ENCODE data around the gene TSFM. TPM values are rescaled to one million over a fixed set of nuclear protein-coding genes. Genes with fewer than 3 reads are reported as not detected.
A peak's percentile ranks its signal among the peaks of the same experiment; 100 is the strongest.
"Not testable (repeated sequence)": the region's sequence is repeated elsewhere in the genome, so short reads cannot be mapped to it uniquely, and the experiment has no call there.

Gene TSFM
- total RNA-seq, 1 donor from 2014 or later: 25.8 TPM

DNA sequence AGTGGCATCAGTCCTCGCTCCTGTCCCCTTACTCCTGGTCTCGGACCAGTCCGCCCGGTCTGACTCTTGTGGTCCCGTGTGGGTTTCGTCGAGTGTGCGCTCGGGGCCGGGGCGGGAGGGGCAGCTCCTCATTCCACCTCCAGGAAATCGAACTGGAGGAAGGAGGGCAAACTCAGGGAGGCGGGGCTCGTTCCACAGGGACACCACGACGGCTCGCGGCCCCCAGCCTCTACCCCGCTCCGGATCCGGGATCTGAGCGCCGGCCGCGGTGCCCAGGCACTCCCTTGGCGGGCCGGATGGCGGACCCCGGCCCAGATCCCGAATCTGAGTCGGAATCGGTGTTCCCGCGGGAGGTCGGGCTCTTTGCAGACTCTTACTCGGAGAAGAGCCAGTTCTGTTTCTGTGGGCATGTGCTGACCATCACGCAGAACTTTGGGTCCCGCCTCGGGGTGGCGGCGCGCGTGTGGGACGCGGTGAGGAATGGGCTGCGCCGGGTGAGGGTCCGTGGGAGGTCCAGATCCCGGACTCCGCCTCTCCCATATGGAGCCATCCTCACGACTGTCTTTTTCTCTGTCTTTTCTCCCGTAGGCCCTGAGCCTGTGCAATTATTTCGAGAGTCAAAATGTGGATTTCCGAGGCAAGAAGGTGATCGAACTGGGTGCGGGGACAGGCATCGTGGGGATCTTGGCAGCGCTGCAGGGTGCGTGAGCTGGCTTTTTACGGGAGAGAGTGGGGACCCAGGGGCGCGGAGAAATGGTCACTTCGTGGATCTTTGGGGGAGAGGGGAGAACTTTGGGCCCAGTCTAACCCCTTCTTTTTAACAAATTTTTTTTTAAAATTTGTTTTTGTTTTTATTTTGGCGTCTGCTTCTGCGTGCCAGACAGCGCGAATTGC, 9.9 kb upstream of the TSFM start, which contains the start of gene EEF1AKMT3:
EEF1AKMT3 (plus strand) TSS at position 186 of the 894 bp plus-strand sequence; CDS start at position 297, 111 bp downstream.
- peak within 1 kb of the TSS; percentile 98 for H3K4me3 Mint-ChIP-seq (ENCODE audit: unreplicated experiment)
- peaks cover 14% of the 10 kb centered on the region for H3K4me1 Mint-ChIP-seq (ENCODE audit: unreplicated experiment)
- TF ChIP-seq, protein P1, sequence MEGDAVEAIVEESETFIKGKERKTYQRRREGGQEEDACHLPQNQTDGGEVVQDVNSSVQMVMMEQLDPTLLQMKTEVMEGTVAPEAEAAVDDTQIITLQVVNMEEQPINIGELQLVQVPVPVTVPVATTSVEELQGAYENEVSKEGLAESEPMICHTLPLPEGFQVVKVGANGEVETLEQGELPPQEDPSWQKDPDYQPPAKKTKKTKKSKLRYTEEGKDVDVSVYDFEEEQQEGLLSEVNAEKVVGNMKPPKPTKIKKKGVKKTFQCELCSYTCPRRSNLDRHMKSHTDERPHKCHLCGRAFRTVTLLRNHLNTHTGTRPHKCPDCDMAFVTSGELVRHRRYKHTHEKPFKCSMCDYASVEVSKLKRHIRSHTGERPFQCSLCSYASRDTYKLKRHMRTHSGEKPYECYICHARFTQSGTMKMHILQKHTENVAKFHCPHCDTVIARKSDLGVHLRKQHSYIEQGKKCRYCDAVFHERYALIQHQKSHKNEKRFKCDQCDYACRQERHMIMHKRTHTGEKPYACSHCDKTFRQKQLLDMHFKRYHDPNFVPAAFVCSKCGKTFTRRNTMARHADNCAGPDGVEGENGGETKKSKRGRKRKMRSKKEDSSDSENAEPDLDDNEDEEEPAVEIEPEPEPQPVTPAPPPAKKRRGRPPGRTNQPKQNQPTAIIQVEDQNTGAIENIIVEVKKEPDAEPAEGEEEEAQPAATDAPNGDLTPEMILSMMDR (IDR thresholded peaks at IDR 0.05; ENCODE audit: unreplicated experiment): no peak
- H3K36me3 Mint-ChIP-seq (ENCODE audit: low read depth, unreplicated experiment): peaks cover 14% of the 10 kb centered on the region
- DNase-seq (ENCODE audit: low spot score): peak; percentile 63
- peak within 1 kb of the TSS; percentile 91 for H3K27ac Mint-ChIP-seq (ENCODE audit: unreplicated experiment)
- H3K27me3 Mint-ChIP-seq (ENCODE audit: unreplicated experiment): peaks cover 9% of the 10 kb centered on the region
- no peaks in the 10 kb centered on the region for H3K9me3 Mint-ChIP-seq (ENCODE audit: unreplicated experiment)

DNA sequence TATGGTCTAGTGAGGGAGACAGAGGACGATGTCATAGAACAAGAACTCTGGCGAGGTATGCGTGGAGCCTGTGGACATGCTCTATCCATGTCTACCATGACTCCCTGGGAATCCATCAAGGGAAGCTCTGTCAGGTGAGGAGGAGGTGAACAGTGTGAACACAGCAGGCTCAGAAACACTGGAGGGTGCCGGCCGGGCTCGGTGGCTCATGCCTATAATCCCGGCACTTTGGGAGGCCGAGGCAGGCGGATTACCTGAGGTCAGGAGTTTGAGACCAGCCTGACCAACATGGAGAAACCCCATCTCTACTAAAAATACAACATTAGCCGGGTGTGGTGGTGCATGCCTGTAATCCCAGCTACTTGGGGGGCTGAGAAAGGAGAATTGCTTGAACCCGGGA, 8.0 kb upstream of the TSFM start:
- H3K4me1 Mint-ChIP-seq (ENCODE audit: unreplicated experiment): peaks cover 13% of the 10 kb centered on the region
- H3K36me3 Mint-ChIP-seq (ENCODE audit: low read depth, unreplicated experiment): peaks cover 14% of the 10 kb centered on the region
- H3K4me3 Mint-ChIP-seq (ENCODE audit: unreplicated experiment): not testable (repeated sequence)

DNA sequence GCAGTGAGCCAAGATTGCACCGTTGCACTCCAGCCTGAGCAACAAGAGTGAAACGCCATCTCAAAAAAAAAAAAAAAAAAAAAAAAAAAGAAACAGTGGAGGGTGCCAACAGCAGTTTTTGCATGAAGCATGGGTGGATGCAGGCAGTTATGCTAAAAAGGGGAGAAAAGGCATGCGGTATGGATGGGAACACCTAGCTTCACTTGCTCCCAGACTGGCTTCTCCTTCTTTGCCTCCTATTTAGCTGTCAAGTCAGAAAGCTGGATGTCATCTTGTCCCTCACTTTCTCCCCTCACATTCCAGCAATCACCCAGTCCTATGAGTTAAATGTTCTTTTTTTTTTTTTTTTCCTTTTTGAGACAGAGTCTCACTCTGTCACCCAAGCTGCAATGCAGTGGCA, 7.5 kb upstream of the TSFM start:
- H3K4me3 Mint-ChIP-seq (ENCODE audit: unreplicated experiment): no peak overlapping the region

More for the DNA sequence above, 8.0 kb upstream of the TSFM start:
- DNase-seq (ENCODE audit: low spot score); H3K9me3 Mint-ChIP-seq (ENCODE audit: unreplicated experiment); H3K27me3 Mint-ChIP-seq (ENCODE audit: unreplicated experiment); H3K27ac Mint-ChIP-seq (ENCODE audit: unreplicated experiment): not testable (repeated sequence)

DNA sequence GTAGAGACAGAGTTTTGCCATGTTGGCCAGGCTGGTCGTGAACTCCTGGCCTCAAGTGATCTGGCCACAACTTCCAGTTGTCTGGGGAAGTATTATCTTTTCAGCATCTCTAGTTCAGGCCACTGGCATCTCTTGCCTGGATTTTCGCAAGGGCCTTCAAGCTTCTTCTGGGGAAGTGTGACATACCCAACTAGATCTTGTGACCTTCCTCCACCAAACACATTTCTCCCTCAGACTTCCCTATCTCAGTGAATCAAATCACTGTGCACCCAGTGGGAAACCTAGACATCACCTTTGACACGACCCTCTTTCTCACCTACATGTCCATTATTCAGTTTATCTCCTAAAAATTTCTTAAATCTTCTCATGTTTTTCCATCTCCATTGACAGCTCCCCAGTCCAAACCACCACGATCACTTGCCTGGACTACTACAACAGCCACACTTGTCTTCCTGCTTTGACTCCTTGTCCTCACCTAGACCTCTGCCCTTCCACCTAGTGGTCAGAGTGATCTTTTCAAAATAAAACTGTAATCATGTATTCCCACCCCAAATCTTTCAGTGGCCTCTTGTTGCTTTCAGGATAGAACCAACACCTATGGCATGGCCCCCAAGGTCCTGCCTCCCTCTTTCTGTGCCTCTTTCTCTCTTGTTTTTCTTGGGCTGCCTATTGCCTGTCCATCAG, 6.9 kb upstream of the TSFM start:
- peaks cover 3% of the 10 kb centered on the region for H3K27me3 Mint-ChIP-seq (ENCODE audit: unreplicated experiment)
- TF ChIP-seq, protein P1 (IDR thresholded peaks at IDR 0.05; ENCODE audit: unreplicated experiment): no peak

More for the DNA sequence above, 7.5 kb upstream of the TSFM start:
- Mint-ChIP-seq H3K27me3 (ENCODE audit: unreplicated experiment) (peaks cover 7% of the 10 kb centered on the region), H3K4me1 (ENCODE audit: unreplicated experiment) (peaks cover 9% of the 10 kb centered on the region), H3K27ac (ENCODE audit: unreplicated experiment) (no peak overlapping the region), H3K36me3 (ENCODE audit: low read depth, unreplicated experiment) (peaks cover 10% of the 10 kb centered on the region), H3K9me3 (ENCODE audit: unreplicated experiment) (no peaks in the 10 kb centered on the region)
- TF ChIP-seq, protein P1 (IDR thresholded peaks at IDR 0.05; ENCODE audit: unreplicated experiment): no peak
- DNase-seq (ENCODE audit: low spot score): no peak

DNA sequence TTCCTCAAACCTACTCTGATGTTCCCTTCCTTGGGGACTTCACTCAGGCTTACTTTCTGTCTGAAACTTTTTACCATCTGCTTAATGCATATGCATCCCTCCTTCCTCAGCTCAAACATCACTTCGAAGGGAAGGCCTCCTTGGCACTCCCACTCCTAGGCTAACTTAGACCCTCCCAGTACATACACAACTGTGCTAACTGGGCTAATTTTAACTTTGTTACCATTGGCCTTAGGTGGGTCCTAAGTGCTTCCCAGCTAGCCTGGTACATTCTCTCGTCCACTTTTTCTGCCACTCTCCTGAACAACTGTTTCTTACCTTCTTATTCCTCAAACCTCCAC, 6.4 kb upstream of the TSFM start:
- Mint-ChIP-seq H3K27ac (ENCODE audit: unreplicated experiment) (no peak overlapping the region), H3K4me3 (ENCODE audit: unreplicated experiment) (no peak overlapping the region), H3K36me3 (ENCODE audit: low read depth, unreplicated experiment) (peaks cover 9% of the 10 kb centered on the region), H3K27me3 (ENCODE audit: unreplicated experiment) (peaks cover 3% of the 10 kb centered on the region), H3K9me3 (ENCODE audit: unreplicated experiment) (no peaks in the 10 kb centered on the region), H3K4me1 (ENCODE audit: unreplicated experiment) (peaks cover 9% of the 10 kb centered on the region)
- TF ChIP-seq, protein P1 (IDR thresholded peaks at IDR 0.05; ENCODE audit: unreplicated experiment): no peak
- no peak for DNase-seq (ENCODE audit: low spot score)

More for the DNA sequence above, 6.9 kb upstream of the TSFM start:
- Mint-ChIP-seq H3K27ac (ENCODE audit: unreplicated experiment) (no peak overlapping the region), H3K9me3 (ENCODE audit: unreplicated experiment) (no peaks in the 10 kb centered on the region), H3K36me3 (ENCODE audit: low read depth, unreplicated experiment) (peaks cover 9% of the 10 kb centered on the region), H3K4me3 (ENCODE audit: unreplicated experiment) (no peak overlapping the region), H3K4me1 (ENCODE audit: unreplicated experiment) (peaks cover 9% of the 10 kb centered on the region)
- DNase-seq (ENCODE audit: low spot score): no peak
